Choroid plexus epithelial cell (primary cell): ENCODE data around the gene TMEM132D.

ENCODE experiments used
- DNase-seq: peaks from one replicate; pipeline ENCODE4 v3.0.0-alpha.2; 2010; ENCODE audit warnings: low read depth
- H3K4me3 ChIP-seq: 2 replicates; pipeline ENCODE4 v1.5.1; 2011; ENCODE audit warnings: low read depth, mild to moderate bottlenecking, control low read depth, low read length, moderate library complexity
- TF ChIP-seq, protein P1 (sequence below): conservative IDR thresholded peaks from 2 replicates; pipeline ENCODE4 v1.5.1; 2011; ENCODE audit warnings: low read depth, mild to moderate bottlenecking, control low read depth, inconsistent platforms, low read length, moderate library complexity

Gene TMEM132D

DNA sequence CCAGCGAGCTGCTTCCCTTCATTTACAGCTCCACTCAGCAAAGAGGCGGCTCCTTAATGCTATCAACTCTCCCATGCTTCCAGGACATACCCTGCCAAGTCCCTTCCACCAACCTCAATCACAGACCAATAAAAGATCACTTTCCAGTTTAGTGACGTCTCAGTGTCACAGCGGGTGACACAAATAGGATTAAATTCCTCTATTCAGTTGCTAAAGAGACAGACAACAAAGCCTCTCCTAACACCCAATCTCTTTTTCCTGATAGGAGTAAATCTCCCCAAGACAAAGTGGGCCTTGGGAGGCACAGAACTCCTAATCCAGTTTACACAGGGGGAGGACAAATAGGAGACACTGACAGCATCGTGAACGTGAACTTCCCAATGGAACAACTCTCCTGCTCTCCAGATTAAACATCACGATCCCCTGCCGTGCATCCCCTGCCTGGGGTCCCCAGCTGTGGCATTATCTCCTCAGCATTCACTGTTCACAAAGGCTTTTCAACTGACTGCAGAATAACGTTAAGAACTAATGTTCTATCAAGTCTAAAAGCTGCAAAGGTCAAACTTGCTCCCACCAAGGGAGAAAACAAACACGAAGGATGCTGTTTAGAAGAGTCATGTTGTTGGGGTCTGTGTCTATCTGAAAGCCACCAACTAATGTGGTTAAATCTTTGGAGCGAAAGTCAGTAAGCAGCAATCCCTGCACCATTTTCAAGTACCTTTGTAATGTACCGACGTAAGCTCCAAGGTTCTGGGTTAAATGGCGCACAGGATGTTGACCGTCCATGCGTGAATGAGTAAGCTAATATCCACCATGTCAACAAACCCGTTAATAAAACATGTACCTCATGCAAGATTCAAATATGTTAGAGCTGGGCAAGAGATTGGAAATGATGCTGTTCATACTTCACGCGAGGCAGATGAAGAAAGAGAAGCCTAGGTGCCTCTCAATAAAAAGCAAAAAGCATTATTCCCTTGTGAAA lies 31.5 kb downstream of the TMEM132D start:
- no peak overlapping the region for H3K4me3 ChIP-seq
- no peak for DNase-seq
- TF ChIP-seq, protein P1, sequence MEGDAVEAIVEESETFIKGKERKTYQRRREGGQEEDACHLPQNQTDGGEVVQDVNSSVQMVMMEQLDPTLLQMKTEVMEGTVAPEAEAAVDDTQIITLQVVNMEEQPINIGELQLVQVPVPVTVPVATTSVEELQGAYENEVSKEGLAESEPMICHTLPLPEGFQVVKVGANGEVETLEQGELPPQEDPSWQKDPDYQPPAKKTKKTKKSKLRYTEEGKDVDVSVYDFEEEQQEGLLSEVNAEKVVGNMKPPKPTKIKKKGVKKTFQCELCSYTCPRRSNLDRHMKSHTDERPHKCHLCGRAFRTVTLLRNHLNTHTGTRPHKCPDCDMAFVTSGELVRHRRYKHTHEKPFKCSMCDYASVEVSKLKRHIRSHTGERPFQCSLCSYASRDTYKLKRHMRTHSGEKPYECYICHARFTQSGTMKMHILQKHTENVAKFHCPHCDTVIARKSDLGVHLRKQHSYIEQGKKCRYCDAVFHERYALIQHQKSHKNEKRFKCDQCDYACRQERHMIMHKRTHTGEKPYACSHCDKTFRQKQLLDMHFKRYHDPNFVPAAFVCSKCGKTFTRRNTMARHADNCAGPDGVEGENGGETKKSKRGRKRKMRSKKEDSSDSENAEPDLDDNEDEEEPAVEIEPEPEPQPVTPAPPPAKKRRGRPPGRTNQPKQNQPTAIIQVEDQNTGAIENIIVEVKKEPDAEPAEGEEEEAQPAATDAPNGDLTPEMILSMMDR, result no peak

DNA sequence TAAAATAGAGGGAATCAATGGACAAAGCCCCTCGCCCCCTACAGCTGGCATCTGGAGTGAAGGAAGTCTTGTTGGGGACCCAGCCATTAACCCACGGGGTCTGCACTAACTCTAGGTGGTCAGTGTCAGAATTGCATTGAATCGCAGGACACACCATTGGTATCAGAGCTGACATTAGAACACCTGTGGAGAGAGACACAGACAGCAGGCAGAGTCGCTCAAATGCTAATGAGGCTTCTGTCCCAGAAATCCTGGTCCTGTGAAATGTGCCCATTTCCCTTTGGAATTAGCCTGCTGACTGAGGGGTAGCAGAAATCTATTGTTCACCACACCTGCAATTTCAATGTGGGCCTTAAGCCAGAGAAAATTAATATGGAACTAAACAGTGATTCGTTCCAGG lies 33.0 kb downstream of the TMEM132D start:
- no peak overlapping the region for H3K4me3 ChIP-seq
- no peak for DNase-seq
- TF ChIP-seq, protein P1, result no peak

DNA sequence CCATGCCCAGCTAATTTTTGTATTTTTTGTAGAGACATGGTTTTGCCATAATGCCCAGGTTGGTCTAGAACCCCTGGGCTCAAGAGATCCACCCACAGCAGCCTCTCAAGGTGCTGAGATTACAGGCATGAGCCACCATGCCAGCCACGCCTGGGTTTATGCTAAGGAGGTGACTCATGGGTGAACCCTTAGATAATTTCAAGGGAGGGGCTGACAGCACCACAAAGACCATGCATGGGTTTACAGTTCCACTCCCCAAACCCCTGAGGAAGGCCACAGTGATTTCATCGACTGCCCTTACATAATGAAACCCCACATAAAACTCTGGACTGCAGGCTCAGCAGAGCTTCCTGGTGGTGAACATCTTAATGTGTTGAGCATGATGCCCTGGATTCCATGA lies 33.7 kb downstream of the TMEM132D start:
- TF ChIP-seq, protein P1, result no peak

GRCh38 chr12:129868575-129868974 lies 35.2 kb downstream of the TMEM132D start:
- H3K4me3 ChIP-seq, result no peak overlapping the region
- DNase-seq, result no peak
- TF ChIP-seq, protein P1, result no peak

More for the DNA sequence above, 33.7 kb downstream of the TMEM132D start:
- no peak for DNase-seq
- H3K4me3 ChIP-seq, result no peak overlapping the region

DNA sequence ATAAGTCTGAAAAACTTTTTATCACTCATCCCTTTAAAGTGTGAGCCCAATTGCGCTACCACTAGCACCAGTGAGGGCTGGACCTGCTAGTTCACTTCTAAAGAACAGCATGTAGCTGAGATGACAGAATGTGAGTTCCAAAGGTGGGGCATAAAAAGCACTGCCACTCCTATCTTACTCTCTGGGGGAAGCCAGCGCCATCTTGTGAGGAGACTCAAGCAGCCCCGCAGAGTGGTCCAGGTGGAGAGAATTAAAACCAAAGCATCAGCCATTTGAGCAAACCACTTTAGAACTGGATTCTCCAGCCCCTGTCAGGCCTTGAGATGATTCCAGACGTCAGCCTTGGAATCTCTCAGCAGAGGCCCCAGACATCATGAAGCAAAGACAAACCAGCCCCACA lies 39.9 kb downstream of the TMEM132D start:
- DNase-seq, result no peak
- TF ChIP-seq, protein P1, result no peak

DNA sequence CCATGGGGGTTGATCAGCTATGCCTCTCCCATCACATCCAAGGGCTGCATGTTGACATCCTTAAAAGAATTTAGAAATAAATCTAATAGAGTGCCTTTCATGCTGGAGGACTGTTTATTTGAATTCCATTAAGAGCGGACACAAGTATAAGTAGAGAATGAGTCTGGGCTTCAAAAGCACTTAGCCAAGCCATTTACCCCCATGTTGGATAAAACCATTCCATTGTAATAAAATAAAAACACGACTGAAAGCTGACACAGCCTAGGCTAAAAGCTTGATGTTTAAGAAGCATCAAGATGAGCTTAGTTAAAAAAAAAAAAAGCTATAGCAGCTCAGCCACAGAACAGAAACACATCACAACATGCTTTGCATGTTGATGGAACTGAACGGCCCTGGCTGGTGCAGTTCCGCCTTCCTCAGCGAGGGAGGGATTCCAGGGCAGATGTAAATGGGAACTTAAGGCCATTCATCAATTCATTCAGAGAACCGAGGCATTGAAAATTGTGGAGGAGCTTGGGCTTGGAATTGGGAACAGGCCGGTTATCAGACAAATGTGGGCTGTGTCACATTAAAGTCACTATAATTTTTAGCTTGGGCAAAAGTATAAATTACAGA lies 41.2 kb downstream of the TMEM132D start:
- DNase-seq, result no peak
- no peak overlapping the region for H3K4me3 ChIP-seq
- TF ChIP-seq, protein P1, result no peak

More for the DNA sequence above, 39.9 kb downstream of the TMEM132D start:
- H3K4me3 ChIP-seq, result no peak overlapping the region
